Measurements from ENCODE around the gene PPP1R16B.
"Not testable (repeated sequence)": the region's sequence is repeated elsewhere in the genome, so short reads cannot be mapped to it uniquely, and the experiment has no call there.

The PPP1R16B gene

GRCh38 chr20:38939686-38940085 is 134.2 kb downstream of the PPP1R16B start:
- DNase-seq: no peak

GRCh38 chr20:38940644-38941043 is 135.1 kb downstream of the PPP1R16B start:
- no peak for DNase-seq

GRCh38 chr20:38941726-38942389 is 136.4 kb downstream of the PPP1R16B start:
- no peak for DNase-seq

- no peak for DNase-seq
Measured at GRCh38 chr20:38945012-38945411, 139.5 kb downstream of the PPP1R16B start.

- DNase-seq: no peak
Measured at GRCh38 chr20:38946836-38947235, 141.3 kb downstream of the PPP1R16B start.

GRCh38 chr20:38947931-38948362 is 142.4 kb downstream of the PPP1R16B start:
- no peak for DNase-seq

GRCh38 chr20:38950254-38950653 is 144.8 kb downstream of the PPP1R16B start:
- no peak for DNase-seq

- DNase-seq: no peak
Measured at GRCh38 chr20:38951611-38952010, 146.1 kb downstream of the PPP1R16B start.

GRCh38 chr20:38952153-38952552 is 146.7 kb downstream of the PPP1R16B start:
- DNase-seq: no peak

- no peak for DNase-seq
Measured at GRCh38 chr20:38953630-38954340, 148.3 kb downstream of the PPP1R16B start.

GRCh38 chr20:38957235-38957876 is 151.9 kb downstream of the PPP1R16B start:
- no peak for DNase-seq

- DNase-seq: no peak
Measured at GRCh38 chr20:38957915-38958485, 152.5 kb downstream of the PPP1R16B start.

GRCh38 chr20:38960187-38960687 is 154.7 kb downstream of the PPP1R16B start:
- DNase-seq: not testable (repeated sequence)

GRCh38 chr20:38961530-38962043 is 156.1 kb downstream of the PPP1R16B start:
- no peak for DNase-seq

- DNase-seq: peak; percentile 96
Measured at GRCh38 chr20:38962044-38962927, 156.8 kb downstream of the PPP1R16B start, which contains the start of gene DHX35. Gene DHX35, plus strand, starts transcription at chr20:38962344. Its CDS starts 24 bp downstream, at chr20:38962368.

- DNase-seq: no peak
Measured at GRCh38 chr20:38962928-38963401, 157.5 kb downstream of the PPP1R16B start.

- DNase-seq: no peak
Measured at GRCh38 chr20:38963745-38964144, 158.2 kb downstream of the PPP1R16B start.

- no peak for DNase-seq
Measured at GRCh38 chr20:38965264-38965663, 159.8 kb downstream of the PPP1R16B start.

- DNase-seq: no peak
Measured at GRCh38 chr20:38968090-38968489, 162.6 kb downstream of the PPP1R16B start.

GRCh38 chr20:38969708-38970107 is 164.2 kb downstream of the PPP1R16B start:
- DNase-seq: peak; percentile 18

- DNase-seq: peak; percentile 90
Measured at GRCh38 chr20:38970302-38970701, 164.8 kb downstream of the PPP1R16B start.
